T-cell (primary cell): ENCODE measurements around the gene OR2A7. TPM values are rescaled to one million over a fixed set of nuclear protein-coding genes. Genes with fewer than 3 reads are reported as not detected.
A peak's percentile ranks its signal among the peaks of the same experiment; 100 is the strongest.
"Not testable (repeated sequence)": the region's sequence is repeated elsewhere in the genome, so short reads cannot be mapped to it uniquely, and the experiment has no call there.

Experiments used
- ATAC-seq, 4 experiments: fragments of 200-7000 bp in 3 of 4; fragments of 150-1000 bp in 1 of 4; cut with Tn5 transposase; replicated peaks in 1 of 4; 1 replicate in 3 of 4; 2 replicates in 1 of 4; pipeline ENCODE4 v1.10.0; 2021; ENCODE audit warnings: moderate library complexity in 3 of 4, mild to moderate bottlenecking in 2 of 4, moderate number of reproducible peaks in 1 of 4
- CTCF ChIA-PET, 2 donors: fragments of 300-600 bp; sonication (Branson Sonifier 250); formaldehyde crosslinking; loops; one replicate each; lab custom pipeline; 2022; ENCODE audit warnings: antibody characterized with exemption in 2 of 2; lab: Charles Lee
- POLR2A ChIA-PET, 2 donors: fragments of 300-600 bp; sonication (Branson Sonifier 250); formaldehyde crosslinking; loops; one replicate each; lab custom pipeline; 2022; ENCODE audit warnings: antibody characterized with exemption in 2 of 2; lab: Charles Lee
- DNase-seq, 35 experiments: peaks; one replicate each; pipeline versions ENCODE4 v3.0.0 to v3.0.0-alpha.2; 2013 to 2023
- H3K27ac ChIP-seq: one replicate; pipeline ENCODE4 v1.5.1; 2013; ENCODE audit warnings: low read length
- H3K27me3 ChIP-seq, 2 experiments: replicated peaks in 1 of 2; 1 replicate in 1 of 2; 2 replicates in 1 of 2; pipeline versions ENCODE4 v1.6.1 to v1.7.0; 2013; ENCODE audit warnings: low read length in 1 of 2, mixed read lengths in 1 of 2; ENCODE audit not compliant: control insufficient read depth in 2 of 2, insufficient read depth in 2 of 2; ENCODE audit errors: extremely low read depth in 1 of 2
- H3K36me3 ChIP-seq, 2 donors: 1 replicate in 1 of 2; 2 replicates in 1 of 2; pipeline versions ENCODE4 v1.6.1 to v1.7.0; 2013; ENCODE audit warnings: low read length in 1 of 2; ENCODE audit not compliant: control insufficient read depth in 2 of 2, insufficient read depth in 1 of 2; ENCODE audit errors: extremely low read depth in 1 of 2
- H3K4me1 ChIP-seq, 2 experiments: 1 replicate in 1 of 2; 2 replicates in 1 of 2; pipeline versions ENCODE4 v1.6.1 to v1.7.0; 2013; ENCODE audit warnings: low read length in 2 of 2, mixed read lengths in 1 of 2; ENCODE audit not compliant: insufficient read depth in 2 of 2, control insufficient read depth in 1 of 2; ENCODE audit errors: extremely low read depth in 1 of 2
- H3K4me3 ChIP-seq, 2 donors: 1 replicate in 1 of 2; 2 replicates in 1 of 2; pipeline versions ENCODE4 v1.5.1 to v1.7.0; 2013; ENCODE audit warnings: mild to moderate bottlenecking in 2 of 2, low read length in 1 of 2, moderate library complexity in 1 of 2; ENCODE audit not compliant: control insufficient read depth in 1 of 2; ENCODE audit errors: extremely low read depth in 1 of 2
- H3K9me3 ChIP-seq: 2 replicates; pipeline ENCODE4 v1.7.0; 2013
- H3K27ac Mint-ChIP-seq, 2 donors: one replicate each; pipeline ENCODE4 v1.8.0; 2020 to 2021; ENCODE audit warnings: mild to moderate bottlenecking in 2 of 2, mixed read lengths in 2 of 2
- H3K27me3 Mint-ChIP-seq, 2 donors: one replicate each; pipeline ENCODE4 v1.8.0; 2021 to 2022; ENCODE audit warnings: mixed read lengths in 2 of 2
- H3K36me3 Mint-ChIP-seq: one replicate; pipeline ENCODE4 v1.8.0; 2021; ENCODE audit warnings: mixed read lengths
- H3K4me1 Mint-ChIP-seq, 3 donors: one replicate each; pipeline ENCODE4 v1.8.0; 2020 to 2022; ENCODE audit warnings: mixed read lengths in 3 of 3, mild to moderate bottlenecking in 1 of 3
- H3K4me3 Mint-ChIP-seq, 3 donors: one replicate each; pipeline ENCODE4 v1.8.0; 2020 to 2022; ENCODE audit warnings: mild to moderate bottlenecking in 3 of 3, mixed read lengths in 3 of 3, moderate library complexity in 3 of 3
- H3K9me3 Mint-ChIP-seq, 3 donors: one replicate each; pipeline ENCODE4 v1.8.0; 2020 to 2022; ENCODE audit warnings: mixed read lengths in 3 of 3
- WGBS: methylation state at CpG from one replicate; pipeline ENCODE4 v1.1.5; 2013; ENCODE audit warnings: missing lambda C conversion rate; ENCODE audit not compliant: insufficient coverage; 5-methylcytosine and 5-hydroxymethylcytosine counted together
- total RNA-seq, 35 experiments: library from RNA in 6 of 35; stranded (reverse) in 6 of 35; fragments of 120-200 nt in 1 of 35; gene quantifications; one replicate each; pipeline versions ENCODE4 v1.2.1 to v1.2.4 and lab custom pipeline; 2013 to 2026

Gene OR2A7
- total RNA-seq, 5 donors from 2014 or later (not counting 1 experiment from before 2014, with no cell fraction given), result 1.5 to 5.6 (median 2.5) TPM

GRCh38 chr7:144282490-144282889 is 17.9 kb upstream of the OR2A7 start:
- H3K9me3 Mint-ChIP-seq, H3K27me3 ChIP-seq, H3K27ac Mint-ChIP-seq, H3K27ac ChIP-seq, H3K4me3 ChIP-seq, DNase-seq, H3K27me3 Mint-ChIP-seq, CTCF ChIA-PET, H3K4me3 Mint-ChIP-seq, H3K4me1 Mint-ChIP-seq, H3K4me1 ChIP-seq, H3K36me3 Mint-ChIP-seq, H3K9me3 ChIP-seq, ATAC-seq, H3K36me3 ChIP-seq, POLR2A ChIA-PET: not testable (repeated sequence)
- WGBS, result no CpG with 5 or more reads among the region's 4 CpGs

- peak in 1 of 4 experiments; percentile 12 for ATAC-seq
- H3K9me3 Mint-ChIP-seq, H3K27me3 Mint-ChIP-seq, H3K27ac Mint-ChIP-seq, H3K27ac ChIP-seq, DNase-seq, H3K36me3 Mint-ChIP-seq, H3K9me3 ChIP-seq, CTCF ChIA-PET, H3K4me3 Mint-ChIP-seq, H3K27me3 ChIP-seq, H3K4me1 Mint-ChIP-seq, H3K4me3 ChIP-seq, H3K36me3 ChIP-seq, POLR2A ChIA-PET, H3K4me1 ChIP-seq: not testable (repeated sequence)
- WGBS, result no CpG with 5 or more reads among the region's 8 CpGs
Observed at GRCh38 chr7:144281981-144282380, 17.4 kb upstream of the OR2A7 start.

DNA sequence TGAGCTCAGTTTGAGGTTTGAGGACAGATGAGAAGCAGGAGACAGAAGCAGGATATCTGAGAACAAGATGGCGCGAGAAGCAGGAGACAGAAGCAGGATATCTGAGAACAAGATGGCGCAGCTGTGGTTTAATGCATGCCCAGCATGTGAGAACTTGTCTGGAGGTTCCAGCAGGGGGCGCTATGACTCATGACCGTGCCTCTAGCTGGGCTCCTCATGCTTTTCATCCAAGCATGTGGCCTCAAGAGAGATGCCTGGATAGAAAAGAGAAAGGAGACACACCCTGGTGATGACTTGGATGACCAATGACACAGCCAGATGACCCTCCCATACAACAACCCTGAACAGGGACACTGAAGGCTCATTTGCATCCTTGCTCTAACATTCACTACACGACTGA is 15.4 kb upstream of the OR2A7 start:
- H3K36me3 Mint-ChIP-seq, POLR2A ChIA-PET: not testable (repeated sequence)

DNA sequence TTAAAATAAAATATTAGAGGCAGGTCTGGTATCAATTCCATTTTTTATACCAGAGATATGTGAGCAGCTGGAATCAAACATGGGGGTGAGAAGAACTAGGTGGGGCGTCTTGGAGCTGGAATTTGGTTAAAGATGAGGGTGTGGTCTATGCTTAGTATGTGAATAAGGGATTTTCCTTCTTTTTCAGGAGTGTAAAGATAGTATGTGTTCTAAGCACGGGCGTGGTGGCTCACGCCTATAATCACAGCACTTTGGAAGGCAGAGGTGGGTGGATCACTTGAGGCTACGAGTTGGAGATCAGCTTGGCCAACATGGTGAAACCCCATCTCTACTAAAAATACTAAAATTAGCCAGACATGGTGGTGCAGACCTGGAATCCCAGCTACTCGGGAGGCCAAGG is 10.7 kb upstream of the OR2A7 start:
- WGBS, result no CpG with 5 or more reads among the region's 6 CpGs
- H3K9me3 ChIP-seq, DNase-seq, ATAC-seq, H3K4me3 ChIP-seq, POLR2A ChIA-PET, H3K36me3 ChIP-seq, H3K36me3 Mint-ChIP-seq, H3K27ac Mint-ChIP-seq, H3K27me3 Mint-ChIP-seq, H3K27me3 ChIP-seq, H3K4me3 Mint-ChIP-seq, H3K9me3 Mint-ChIP-seq, H3K4me1 ChIP-seq, H3K27ac ChIP-seq, CTCF ChIA-PET, H3K4me1 Mint-ChIP-seq: not testable (repeated sequence)

More for the DNA sequence above, 15.4 kb upstream of the OR2A7 start:
- H3K9me3 Mint-ChIP-seq, H3K4me3 ChIP-seq, ATAC-seq, DNase-seq, H3K4me3 Mint-ChIP-seq, H3K4me1 Mint-ChIP-seq, H3K27me3 ChIP-seq, H3K27ac ChIP-seq, H3K27ac Mint-ChIP-seq, H3K9me3 ChIP-seq, CTCF ChIA-PET, H3K36me3 ChIP-seq, H3K27me3 Mint-ChIP-seq, H3K4me1 ChIP-seq: not testable (repeated sequence)
- no CpG with 5 or more reads among the region's 6 CpGs for WGBS

DNA sequence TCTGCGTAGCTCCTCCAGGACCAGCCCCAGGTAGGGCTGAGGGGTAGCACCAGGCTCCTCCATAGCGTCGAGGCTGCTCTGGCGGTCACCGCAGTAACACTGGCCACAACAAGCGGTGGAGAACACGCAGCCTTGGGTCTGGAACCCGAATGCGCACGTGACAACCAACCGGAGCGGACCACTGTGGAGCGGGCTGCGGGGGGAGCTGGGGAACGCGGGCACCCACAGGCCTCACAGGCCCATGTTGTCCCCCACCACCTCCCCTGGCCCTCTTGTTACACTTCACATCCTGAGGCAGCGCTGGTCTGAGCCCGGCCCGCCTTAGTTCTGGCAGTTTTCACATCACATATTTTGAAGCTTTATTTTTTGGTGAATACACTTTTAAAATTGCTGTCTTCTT is 4.6 kb upstream of the OR2A7 start, which contains the start of gene CTAGE8:
TSS of gene CTAGE8 (minus strand) at position 101 of the 400 bp plus-strand sequence. CDS start at position 63, 38 bp downstream.
- H3K36me3 ChIP-seq, H3K27me3 Mint-ChIP-seq, ATAC-seq, CTCF ChIA-PET, H3K27me3 ChIP-seq, H3K9me3 ChIP-seq, H3K4me1 ChIP-seq, H3K4me3 Mint-ChIP-seq, H3K27ac ChIP-seq, H3K4me3 ChIP-seq, H3K9me3 Mint-ChIP-seq, H3K27ac Mint-ChIP-seq, H3K4me1 Mint-ChIP-seq, DNase-seq, H3K36me3 Mint-ChIP-seq, POLR2A ChIA-PET: not testable (repeated sequence)
- no CpG with 5 or more reads among the region's 19 CpGs for WGBS

DNA sequence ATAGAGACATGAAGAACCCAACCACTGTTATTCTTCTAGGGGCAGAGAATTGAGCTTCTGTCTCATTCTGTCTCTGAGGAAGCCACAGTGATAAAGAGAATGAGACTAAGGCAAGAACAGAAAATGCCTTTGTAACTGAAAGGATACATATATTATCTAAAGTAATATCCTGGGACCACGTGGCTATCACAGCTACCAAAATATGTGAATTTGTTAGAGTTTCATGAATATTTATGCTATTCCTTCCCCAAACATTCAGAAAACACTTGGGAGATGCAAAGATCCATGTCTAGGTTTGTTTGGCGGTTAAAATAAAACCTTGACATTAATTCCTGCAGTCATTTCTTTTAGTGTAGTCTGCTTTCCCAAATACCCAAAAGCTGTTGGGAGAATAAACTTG is 2.5 kb downstream of the OR2A7 start:
- ATAC-seq, H3K27ac Mint-ChIP-seq, POLR2A ChIA-PET: not testable (repeated sequence)

DNA sequence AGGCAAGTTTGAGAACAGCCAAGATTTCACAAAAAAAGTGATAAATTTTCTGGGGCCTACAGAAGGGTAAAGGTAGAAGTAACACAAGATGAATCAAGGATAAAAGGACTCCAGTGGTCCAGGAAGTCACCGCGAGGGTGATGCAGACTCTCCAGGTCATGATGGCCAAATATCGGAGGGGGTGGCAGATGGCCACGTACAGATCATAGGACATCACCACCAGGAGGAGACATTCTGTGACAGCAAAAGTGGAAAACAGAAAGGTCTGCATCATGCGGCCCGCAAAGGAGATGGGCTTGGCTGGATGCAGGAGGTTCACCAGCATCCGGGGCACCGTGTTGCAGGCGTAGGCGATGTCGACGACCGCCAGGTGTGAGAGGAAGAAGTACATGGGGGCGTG is 5.5 kb downstream of the OR2A7 start:
- CTCF ChIA-PET, DNase-seq, ATAC-seq, H3K36me3 Mint-ChIP-seq, H3K27me3 Mint-ChIP-seq, H3K9me3 Mint-ChIP-seq, H3K4me1 Mint-ChIP-seq, H3K27ac Mint-ChIP-seq, H3K36me3 ChIP-seq, H3K4me3 Mint-ChIP-seq, H3K27ac ChIP-seq, POLR2A ChIA-PET, H3K4me3 ChIP-seq, H3K27me3 ChIP-seq, H3K9me3 ChIP-seq, H3K4me1 ChIP-seq: not testable (repeated sequence)
- no CpG with 5 or more reads among the region's 14 CpGs for WGBS

More for the DNA sequence above, 2.5 kb downstream of the OR2A7 start:
- H3K27ac ChIP-seq, CTCF ChIA-PET, H3K4me1 Mint-ChIP-seq, H3K4me1 ChIP-seq, H3K27me3 Mint-ChIP-seq, H3K27me3 ChIP-seq, H3K36me3 Mint-ChIP-seq, H3K9me3 ChIP-seq, H3K36me3 ChIP-seq, H3K4me3 ChIP-seq, H3K9me3 Mint-ChIP-seq, DNase-seq, H3K4me3 Mint-ChIP-seq: not testable (repeated sequence)
- no CpG with 5 or more reads among the region's 2 CpGs for WGBS
